ENCODE data around the gene KCNIP4.

DNA sequence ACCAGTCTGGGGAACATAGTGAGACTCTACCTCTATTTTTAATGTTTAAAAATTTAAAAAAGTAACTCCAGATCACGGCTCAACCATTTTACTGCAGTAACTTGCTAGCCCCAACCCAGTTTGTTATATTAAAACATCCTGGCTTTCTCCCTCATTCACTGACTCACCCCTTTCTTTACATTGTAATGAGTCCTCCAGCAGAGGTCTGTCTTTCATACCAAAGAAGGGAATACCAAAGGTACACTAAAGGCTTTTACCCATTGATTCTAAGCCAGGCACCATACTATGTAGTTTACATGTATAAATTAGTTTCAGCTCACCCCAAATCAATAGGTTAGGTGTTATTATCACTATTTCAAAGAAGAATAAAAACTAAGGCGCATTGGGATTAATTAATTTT is 961.4 kb downstream of the KCNIP4 start:
- TF ChIP-seq CTCF (IDR thresholded peaks at IDR 0.05) (no peak), POLR2A (IDR thresholded peaks at IDR 0.05) (no peak)
